Superior temporal gyrus (tissue), 1 donor: ENCODE results near the gene RPAP2.
"Not testable (repeated sequence)": the region's sequence is repeated elsewhere in the genome, so short reads cannot be mapped to it uniquely, and the experiment has no call there.

Experiments used
- DNase-seq: peaks from one replicate; pipeline ENCODE4 v3.0.0-alpha.2; 2016; ENCODE audit errors: extremely low spot score

RPAP2 gene

DNA sequence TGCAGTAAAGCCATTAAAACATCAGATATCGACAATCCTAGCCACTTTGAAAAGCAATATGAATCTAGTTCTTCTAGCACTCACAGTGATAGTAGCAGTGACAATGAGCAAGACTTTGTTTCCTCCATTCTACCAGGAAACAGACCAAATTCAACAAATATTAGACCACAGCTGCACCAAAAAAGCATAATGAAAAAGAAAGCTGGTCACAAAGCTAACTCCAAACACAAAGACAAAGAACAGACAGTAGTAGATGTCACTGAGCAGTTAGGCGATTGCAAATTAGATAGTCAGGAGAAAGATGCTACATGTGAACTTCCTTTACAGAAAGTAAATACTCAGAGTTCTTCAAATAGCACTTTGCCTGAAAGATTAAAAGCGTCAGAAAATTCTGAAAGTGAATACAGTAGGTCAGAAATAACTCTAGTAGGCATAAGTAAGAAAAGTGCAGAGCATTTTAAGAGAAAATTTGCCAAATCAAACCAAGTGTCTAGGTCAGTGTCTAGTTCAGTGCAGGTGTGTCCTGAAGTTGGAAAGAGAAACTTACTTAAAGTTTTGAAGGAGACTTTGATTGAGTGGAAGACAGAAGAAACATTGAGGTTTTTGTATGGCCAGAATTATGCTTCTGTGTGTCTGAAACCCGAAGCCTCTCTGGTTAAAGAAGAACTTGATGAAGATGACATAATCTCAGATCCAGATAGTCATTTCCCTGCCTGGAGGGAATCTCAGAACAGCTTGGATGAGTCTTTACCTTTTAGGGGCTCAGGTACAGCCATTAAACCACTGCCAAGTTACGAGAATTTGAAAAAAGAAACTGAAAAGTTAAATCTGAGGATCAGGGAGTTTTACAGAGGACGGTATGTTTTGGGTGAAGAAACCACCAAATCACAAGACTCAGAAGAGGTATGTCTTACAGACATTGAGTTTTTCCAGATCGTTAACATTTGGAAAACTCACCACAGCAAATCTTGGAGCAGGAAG, 24.9 kb downstream of the RPAP2 start:
- DNase-seq = no peak

DNA sequence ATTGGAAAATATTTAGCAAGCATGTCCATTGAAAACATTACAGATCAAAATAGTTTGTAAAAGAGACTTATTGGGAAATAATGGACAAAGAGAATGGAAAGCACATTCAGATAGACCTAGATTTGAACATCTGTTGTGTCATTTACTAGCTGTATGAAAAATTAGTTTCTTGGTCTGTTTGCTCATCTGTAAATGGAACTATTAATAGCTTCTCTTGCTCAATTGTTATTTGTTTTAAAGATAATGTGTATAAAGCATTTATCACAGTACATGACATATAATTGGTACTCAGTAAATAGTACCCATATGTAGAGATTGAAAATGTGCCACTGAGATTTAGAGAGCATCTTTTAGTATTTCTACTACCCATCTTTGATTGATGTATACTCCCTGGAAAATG, 25.9 kb downstream of the RPAP2 start:
- DNase-seq = no peak

DNA sequence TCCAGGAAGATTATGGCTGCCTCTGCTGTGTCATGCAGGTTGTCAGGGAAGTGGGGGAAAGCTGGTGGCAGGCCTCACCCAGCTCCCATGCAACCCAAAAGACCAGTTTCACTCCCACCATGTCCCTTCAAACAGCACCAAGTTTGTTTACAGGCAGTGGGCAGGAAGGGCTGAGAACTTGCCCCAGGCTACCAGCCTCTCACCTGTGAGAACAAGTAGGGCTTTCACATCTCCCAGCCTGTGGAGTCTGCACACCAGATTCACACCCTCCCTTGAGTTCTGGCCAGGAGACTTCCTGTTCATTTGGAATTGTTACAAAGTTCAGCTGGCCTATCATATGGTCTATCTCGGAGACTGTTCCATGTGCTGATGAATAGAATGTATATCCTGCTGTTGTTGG, 27.8 kb downstream of the RPAP2 start:
- DNase-seq = no peak

DNA sequence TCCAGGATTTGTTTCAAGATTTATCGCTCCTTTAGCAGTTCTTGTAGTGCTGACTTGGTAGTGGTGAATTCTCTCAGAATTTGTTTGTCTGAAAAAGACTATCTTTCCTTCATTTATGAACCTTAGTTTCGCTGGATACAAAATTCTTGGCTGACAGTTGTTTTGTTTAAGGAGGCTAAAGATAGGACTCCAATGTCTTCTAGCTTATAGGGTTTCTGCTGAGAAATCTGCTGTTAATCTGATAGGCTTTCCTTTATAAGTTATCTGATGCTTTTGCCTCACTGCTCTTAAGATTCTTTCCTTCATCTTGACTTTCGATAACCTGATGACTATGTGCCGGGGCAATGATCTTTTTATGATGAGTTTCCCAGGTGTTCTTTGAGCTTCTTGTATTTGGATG, 28.9 kb downstream of the RPAP2 start:
- DNase-seq = no peak

DNA sequence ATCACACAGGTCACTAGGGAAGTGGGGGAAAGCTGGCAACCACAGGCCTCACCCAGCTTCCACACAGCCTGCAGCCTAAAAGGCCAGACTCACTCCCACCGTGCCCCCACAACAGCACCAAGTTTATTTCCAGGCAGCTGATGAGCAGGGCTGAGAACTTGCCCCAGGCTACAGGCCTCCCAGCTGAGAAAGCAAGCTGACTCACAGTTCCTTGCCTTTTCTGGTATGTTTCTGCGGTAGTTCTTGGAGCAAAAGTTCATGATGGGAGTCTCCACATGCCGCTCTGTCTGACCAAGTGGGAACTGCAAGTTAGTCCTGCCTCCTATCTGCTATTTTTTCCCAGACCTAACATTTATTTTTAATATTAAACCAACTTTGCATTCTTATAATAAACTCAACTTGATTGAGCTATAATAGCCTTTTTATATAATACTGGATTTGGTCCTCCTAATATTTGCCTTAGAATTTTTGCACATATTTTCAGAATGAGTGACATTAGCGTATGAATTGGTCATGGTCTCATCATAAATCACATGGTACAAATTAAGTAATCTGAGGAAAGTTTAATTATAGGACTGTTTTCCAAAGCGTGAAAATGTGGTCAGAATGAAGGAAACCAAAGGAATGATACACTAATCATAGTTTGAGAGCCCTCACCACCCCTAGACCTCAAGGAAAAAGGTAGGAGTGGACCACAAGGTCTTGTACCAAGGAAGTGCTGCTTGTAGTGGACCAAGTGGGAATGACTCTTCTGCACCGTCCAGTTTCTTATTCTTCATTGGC, 30.7 kb downstream of the RPAP2 start:
- no peak for DNase-seq

DNA sequence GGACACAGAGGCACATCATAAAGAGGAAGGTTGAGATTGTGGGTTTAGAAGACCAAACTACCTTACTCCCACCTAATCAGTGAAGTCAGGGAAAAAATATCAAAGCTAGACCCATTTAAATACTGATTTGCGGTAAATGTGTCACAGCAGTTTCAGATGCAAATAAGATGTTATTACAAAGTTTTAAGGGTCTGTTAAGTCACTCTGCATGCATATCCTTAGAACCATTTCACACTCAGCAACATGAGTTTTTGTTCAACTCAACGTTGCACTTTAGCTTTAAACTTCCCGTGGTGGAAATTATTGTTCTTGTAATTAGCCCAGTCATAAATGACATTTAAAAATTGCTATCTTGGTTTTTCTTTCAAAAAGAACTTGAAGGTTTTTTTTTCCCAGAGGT, 34.8 kb downstream of the RPAP2 start:
- DNase-seq = no peak

DNA sequence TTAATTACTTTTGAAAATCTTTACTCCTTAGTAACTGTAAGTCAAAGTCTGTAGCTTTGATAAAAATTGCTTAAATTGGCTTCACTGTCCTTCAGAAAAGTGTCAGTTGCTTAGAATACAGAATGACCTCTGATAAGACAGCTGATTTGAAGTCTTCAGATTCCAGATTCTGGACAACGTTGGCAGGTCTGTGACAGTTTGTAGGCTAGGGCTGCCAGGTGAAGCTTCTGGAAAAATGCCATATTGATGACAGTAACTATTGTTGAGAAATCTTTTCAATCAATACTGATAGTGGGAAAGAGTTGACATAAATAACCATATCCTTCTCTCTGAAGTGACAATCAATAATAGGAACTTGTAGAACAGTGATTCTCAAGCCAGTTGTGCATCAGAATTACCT, 41.3 kb downstream of the RPAP2 start:
- DNase-seq = no peak

DNA sequence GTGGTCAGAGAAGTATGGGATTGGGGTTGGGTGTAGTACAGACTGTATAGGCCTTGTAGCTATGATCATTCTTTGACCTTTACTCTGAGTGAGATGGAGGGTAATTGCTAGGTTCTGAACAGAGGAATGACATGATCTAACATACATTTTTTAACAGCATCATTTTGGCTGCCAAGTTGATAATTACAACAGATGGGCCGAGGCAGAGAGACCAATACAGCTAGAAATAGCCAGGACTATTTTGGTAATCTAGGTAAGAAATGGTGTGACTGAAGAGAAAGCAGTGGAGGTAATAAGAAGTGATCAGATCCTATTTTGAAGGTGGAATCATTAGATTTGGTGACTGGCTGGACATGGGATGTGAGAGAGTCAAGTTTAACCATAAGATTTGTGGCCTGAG, 43.5 kb downstream of the RPAP2 start:
- DNase-seq = no peak

DNA sequence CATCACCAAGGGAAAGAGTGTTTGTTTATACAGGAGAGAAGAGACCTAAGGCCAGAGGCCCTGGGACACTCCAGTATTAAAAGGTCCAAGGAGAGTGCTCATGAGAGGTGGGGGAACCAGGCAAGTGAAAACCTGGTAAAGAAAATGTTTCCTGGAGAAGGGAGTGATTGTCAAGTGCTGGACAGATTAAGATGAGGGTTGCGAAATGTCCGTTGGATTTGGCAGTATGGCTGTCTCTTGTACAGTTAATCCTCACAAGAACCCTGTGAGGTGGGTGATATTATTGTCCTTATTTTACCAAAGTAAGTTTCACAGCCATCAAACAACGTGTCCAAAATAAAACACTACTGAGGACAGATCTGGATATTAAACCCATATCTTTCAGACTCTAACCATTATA, 44.2 kb downstream of the RPAP2 start:
- no peak for DNase-seq

DNA sequence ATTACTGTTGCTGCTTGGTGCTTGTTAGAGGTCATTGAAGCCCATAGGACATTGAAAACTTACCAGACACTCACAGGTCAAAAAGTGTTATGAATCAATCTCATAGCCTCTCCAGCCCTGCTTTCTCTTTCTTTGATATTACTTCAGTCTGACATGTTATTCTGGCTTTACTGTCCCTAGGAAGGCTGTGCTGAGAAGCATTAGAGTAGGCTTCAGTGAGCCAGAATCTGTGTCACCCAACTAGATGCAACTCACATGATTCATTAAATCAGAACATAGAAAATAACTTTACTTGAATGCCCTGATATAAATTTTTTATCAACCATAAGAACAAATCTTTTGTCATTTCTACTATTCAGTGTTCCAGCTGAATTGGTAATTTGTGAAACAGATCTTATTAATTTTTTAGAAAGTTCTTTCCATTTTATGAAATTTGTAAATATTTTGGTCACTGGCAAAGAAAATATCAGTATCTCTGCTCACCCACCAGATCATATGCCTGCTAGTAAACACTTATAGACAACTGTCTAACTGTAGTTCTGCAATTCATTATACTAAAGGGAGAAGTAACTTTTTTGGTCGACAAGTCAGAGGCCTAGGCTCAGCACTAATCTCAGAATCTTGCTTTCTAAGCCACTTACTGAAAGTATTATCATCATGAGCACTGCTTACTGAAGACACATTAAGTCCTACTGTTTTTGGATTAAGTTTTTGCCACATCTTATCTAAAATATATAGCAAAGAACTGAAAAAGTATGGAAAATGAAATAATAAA, 48.2 kb downstream of the RPAP2 start:
- no peak for DNase-seq

DNA sequence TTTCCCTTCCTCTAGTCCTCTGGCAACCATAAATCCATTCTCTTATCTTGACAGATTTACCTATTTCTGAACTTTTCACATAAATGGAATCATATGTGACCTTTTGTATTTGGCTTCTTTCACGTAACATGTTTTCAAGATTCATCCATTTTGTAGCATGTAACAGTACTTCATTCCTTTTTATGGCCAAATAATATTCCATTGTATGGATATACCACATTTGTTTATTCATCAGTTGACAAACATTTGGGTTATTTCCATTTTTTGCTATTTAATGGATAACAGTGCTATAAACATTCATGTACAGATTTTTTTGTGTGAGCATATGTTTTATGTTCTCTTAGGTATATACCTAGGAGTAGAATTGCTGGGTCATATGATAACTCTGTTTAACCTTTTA, 54.0 kb downstream of the RPAP2 start:
- DNase-seq = no peak

DNA sequence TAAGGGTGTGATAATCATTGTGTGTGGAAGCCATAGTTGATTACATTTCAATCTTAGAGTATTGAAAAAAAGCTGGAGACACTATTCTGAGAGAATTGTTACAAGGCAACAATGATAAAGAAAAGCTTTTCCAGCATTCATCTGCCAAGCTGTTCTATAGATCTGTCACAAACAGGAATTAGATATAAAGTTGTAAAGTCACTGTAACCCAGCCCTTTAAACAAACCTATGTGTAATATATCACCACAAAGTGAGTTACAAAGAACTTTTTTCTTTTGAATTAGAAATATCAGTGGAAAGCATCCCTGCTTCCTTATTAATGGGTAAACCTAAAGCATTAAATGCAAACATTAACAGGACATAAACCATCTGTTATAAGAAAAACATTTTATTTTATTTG, 55.4 kb downstream of the RPAP2 start:
- DNase-seq = no peak

DNA sequence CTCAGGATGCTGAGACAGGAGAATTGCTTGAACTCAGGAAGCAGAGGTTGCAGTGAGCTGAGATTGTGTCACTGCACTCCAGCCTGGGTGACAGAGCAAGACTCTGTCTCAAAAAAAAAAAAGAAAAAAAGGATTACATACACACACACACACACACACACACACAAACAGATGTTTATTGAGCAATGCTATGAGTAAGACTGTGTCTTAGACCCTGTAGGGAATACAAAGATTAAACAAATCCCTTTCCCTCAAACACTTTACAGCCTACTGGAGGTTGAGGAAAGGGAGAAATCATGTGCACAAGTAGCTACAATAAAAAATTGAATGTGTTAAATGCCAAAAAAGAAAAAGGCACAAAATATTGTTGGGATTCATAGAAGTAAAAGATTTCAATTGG, 58.1 kb downstream of the RPAP2 start:
- DNase-seq = no peak

DNA sequence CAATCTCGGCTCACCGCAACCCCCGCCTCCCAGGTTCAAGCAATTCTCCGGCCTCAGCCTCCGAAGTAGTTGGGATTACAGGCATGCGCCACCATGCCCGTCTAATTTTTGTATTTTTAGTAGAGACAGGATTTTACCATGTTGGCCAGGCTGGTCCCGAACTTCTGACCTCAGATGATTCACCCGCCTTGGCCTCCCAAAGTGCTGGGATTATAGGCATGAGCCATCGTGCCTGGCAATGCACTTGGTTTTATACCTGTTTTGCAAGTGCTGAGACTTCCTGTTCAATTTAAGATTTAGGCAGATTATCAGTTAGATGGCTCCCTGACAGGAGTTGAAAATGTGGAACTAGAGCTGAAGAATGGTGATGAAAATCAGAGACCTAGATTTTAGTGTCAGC, 60.5 kb downstream of the RPAP2 start:
- not testable (repeated sequence) for DNase-seq

DNA sequence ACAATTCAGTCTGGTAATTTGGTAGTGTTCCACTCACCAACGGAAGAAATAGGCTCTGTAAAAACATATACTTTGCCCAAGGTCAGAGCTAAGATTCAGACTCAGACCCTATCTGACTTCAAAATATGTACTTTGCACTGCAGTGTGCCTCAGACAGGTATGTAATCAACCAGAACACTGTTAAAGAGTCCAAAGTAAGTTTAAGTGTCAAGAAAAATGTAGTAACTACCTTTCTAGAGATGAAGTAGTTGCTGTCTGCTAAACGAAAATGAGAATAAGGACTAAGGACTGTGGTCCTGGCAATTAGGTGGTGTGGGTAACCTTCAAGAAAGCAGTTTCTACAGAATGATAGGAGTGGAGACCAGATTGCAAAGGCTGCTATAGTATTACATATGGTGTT, 61.1 kb downstream of the RPAP2 start:
- no peak for DNase-seq

DNA sequence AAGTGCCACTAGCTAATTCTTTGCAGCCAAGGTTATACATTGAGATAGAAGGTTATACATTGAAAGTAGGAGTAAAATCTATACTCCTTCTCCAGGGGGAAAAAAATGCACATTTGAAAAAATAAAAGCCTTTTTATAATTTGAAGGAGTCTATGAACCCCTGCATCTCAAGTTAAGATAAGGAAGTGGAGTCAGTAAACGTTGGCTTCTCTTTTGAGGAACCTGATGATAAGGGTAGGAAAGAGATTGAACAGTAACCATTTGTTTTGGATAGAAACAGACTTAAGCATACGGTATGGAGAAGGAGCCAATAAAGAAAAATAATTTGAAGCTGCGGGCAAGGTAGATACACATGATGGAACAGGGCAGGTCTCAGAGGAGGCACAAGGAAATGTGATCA, 64.1 kb downstream of the RPAP2 start:
- DNase-seq = no peak

DNA sequence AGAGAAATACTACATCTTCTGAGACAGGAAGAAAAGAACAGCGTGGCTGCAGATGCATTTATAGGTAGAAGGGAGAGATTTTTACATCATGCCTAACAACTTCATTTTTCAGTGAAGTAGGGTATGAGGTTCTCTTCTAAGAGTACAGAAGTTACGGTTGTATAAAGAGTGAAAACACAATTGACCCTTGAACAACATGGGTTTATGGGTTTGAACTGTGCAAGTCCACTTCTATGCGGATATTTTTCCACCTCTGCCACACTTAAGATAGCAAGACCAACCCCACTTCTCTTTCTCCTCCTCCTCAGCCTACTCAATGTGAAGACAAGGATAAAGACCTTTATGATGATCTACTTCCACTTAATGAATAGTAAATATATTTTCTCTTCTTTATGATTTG, 64.5 kb downstream of the RPAP2 start:
- DNase-seq = no peak

DNA sequence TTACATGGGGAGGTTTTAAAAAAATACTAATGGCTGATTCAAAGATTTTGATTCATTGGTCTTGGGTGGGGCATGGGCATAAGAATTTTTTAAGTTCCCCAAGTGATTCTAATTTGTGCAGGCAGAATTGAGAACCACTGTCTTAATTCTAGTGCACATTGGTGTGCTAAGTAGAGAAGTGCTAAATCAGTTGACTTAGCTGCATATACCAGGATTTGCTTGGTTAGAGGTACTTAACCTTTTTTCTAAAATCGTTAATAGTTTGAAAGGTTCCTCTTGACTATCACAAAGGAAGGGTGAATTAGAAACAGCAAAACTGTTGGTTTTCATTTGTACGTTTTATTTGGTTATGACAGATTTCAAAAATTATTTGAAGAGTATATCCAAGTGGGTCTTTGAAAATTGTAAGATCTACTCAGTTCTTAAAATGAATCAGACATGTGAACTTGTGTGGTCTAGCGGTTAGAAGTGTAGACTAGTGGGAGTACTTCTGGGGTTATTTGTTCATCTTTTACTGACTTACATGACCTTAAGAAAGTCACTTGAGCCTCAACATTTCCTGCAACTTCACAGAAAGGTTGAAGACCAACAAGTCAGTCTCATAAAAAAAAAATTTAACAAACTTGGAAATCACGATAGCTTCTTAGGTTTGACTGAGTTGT, 66.7 kb downstream of the RPAP2 start:
- DNase-seq = no peak

DNA sequence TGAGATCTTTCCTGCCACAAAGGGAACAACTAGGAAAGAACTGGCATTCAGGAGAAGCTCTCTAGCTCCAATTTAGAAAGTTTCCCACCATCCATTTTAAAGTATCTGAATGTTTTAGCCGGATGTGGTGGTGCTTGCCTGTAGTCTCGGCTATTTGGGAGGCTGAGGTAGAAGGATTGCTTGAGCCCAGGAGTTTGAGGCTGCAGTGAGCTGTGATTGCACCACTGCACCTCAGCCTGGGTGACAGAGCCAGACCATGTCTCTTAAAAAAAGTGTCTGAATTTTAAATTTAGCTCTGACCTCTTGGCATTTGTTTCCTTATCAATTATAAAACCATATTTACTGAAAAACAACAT, 67.2 kb downstream of the RPAP2 start:
- no peak for DNase-seq

DNA sequence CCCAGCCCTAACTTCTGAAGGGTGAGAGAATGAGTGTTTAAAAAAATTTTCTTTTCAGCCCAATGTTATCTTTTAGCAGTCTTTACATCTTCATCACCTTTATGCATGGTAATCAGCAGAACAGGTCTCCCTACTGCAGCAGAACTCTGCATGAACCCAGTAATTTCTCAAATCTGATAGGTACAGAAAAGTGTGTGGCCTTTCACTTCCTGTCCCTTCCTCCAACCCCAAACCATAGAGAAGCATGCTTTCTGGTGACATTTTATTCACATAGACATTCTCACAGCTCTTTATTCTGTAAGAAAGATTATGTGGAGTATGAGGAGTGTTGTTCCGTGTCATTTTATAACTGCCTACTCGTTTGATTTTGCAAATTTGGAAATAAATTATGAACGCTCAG, 68.6 kb downstream of the RPAP2 start:
- no peak for DNase-seq

DNA sequence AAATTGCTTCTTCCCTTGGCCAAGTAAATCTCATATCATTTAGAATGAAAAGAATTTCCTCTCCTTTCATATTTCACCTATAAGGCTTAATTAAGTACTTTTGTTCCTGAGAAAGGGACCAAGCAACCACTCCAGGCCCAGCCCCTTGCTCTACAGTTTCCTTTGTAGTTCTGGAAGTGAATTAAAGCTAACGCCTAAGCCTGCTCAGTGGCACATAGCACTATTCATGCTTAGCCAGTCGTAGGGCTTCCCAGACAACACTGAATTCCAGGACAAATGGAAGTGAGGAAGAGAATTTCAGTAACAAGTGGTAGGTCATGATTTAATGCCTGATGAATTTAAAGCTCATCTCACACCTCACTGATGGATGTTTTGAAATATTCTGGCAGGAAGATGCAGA, 73.3 kb downstream of the RPAP2 start:
- no peak for DNase-seq

DNA sequence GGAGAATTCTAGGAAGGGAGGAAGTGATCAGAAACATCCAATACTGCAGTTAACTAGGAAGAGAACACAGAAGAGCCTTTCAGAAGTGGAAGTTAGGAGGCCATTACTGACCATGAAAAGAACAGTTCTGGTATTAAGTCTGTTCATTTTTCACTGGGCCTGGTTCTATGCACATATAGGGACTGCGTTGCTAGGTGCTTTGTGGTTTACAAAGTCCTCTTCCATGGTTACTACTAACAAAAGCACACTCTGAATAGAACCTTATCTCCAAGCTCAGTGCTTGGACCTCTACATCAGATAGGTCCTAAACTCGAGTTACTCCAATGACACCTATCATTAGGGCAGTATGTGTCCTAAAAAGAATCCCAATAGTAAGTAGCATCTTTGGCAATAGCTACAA, 75.4 kb downstream of the RPAP2 start:
- no peak for DNase-seq
